ENCODE measurements around the gene ERGIC3.

- no peak for TF ChIP-seq POLR2A (IDR thresholded peaks at IDR 0.05)
- TF ChIP-seq CTCF (IDR thresholded peaks at IDR 0.05 in 8 of 11, conservative IDR thresholded peaks at IDR 0.05 in 3 of 11) = no peak
- no peak for TF ChIP-seq POLR2AphosphoS5 (IDR thresholded peaks at IDR 0.05)
Observed at GRCh38 chr20:35514371-35514932, 27.4 kb upstream of the ERGIC3 start.
